ENCODE data around the gene HAS3.

GRCh38 chr16:69111216-69111875 is 5.9 kb downstream of the HAS3 start:
- no peak for TF ChIP-seq CTCF (IDR thresholded peaks at IDR 0.05; ENCODE audit: low read depth, low read length, poor library complexity, severe bottlenecking)
- TF ChIP-seq EZH2phosphoT487 (IDR thresholded peaks at IDR 0.05; ENCODE audit: borderline replicate concordance, low read length) = no peak
